GM19043 (cell line): ENCODE data around the gene BCR.

Source experiments
- ATAC-seq: cut with Tn5 transposase; IDR thresholded peaks from one replicate; pipeline ENCODE4 v1.9.1; 2021; ENCODE audit warnings: low read depth; ENCODE audit not compliant: unreplicated experiment

Gene BCR

DNA sequence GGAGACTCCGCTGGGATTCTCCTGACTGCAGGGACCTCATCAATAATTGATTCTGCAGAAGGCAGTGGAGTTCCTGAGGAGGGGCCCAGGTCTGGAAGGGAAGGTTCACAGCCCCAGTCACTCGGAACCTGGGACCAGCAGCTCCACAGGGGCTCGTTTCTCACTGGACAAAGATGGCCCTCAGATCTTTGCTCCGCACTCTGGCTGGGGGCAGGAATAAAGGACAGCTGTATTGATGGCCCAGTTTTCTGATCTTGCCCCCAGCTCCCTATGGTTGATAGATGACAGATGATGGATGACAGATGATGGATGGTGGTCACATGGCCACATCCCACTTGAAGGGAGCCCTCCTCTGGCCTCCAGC is 11.3 kb upstream of the BCR start:
- ATAC-seq, result no peak

DNA sequence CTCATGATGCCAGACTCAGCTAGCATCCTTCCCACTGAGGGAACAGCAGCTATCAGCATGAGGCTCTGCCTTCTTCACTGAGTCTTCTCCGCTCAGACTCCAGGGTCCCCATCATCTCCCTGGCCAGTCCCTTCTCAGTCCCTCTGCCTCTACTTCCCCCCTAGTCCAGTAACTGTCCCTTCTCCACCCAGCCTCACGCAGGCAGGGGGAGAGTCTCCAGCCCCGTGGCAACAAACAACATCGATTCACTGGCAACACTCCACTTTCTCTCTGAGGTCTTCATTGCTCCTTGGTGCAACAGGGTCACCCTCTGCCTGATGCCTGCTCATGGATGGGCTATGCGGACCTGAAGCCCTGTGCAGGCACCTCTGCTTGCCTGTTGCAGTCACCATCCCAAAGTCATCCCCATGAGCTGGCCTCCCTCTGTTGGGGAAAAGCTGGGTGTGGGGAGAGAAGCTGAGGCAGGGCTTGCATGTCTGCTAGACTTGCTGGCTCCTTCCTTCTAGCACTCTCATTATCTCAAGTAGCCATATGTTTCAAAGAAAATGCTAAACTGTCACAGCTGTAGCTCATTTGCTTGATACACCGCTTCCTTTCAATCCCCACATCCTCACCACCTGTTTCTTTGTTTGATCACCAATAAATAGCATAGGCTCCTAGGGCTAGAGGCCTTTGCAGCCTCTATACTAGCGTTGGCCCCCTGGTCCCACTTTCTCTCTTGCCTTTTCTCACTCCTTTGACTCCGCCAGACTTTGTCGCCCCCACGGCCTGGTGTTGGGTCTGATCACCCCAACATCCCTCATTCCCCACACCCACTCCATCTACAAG is 4.3 kb upstream of the BCR start:
- no peak for ATAC-seq

DNA sequence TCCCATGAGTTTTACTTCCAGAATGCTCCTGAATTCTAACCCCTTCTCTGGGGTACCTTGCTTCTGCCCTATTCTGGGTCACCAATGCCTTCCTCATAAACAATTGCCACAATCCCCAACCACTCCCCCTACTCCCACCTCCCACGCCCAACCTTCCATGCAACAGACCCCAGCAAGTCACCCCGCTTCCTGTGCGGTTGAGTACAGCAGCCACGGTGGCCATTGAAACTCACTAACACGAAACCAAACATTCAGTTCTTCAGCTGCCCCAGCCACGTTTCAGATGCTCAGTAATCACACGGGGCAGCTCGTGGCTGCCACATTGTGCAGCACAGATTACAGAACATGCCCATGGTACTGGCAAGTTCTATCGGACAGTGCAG is 3.7 kb upstream of the BCR start:
- ATAC-seq, result no peak

DNA sequence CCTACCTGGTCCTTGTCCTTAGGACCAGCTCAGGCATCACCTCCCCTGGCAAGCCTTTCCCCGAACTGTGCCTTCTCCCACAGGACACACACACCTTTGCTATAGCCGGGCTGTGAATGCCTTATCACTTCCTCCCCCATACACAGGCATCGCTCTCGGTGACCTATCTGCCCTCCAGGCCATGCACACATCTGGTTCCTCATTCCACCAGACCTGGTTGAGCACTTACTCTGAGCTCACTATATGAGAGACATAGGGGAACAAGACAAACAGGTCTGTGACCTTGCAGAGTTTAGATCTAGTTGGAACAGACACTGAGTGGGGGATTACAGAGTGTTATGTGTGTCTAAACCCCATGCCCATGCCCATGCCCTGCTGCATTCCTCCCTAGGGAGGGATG is 3.1 kb upstream of the BCR start:
- no peak for ATAC-seq

DNA sequence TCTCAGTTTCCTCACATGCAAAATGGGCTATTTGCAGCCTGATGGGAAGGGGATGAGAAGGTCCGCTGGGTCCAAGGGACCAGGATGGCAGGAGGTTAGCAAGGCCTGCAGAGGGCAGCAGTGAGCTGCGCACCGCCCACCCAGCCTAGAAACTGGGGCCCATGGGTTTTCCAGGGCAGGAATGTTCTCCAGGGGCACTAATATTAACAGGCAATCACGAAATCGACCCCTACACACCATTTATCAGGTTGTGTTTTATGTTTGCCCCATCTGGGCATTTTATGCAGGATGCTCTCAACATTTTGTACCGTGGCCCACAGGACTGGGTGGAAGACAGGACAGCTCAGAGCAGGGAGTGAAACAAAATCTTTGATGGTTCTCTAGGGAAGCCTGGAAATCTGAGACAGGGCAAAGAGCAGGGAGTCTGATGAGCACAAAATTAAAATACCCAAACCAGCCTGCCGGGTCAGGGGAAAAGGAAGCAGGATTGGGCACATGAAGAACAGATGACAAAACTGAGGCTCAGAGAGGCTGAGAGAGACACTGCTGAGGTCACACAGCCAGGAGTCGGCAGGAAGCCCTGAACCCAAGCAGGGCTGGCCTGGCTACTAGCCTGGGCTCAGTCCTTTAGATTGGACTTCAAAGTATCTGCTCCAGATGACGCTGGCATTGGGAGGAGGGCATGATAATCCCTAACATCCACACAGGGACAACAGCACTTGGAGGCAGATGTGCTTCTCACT is 1.6 kb upstream of the BCR start:
- no peak for ATAC-seq

DNA sequence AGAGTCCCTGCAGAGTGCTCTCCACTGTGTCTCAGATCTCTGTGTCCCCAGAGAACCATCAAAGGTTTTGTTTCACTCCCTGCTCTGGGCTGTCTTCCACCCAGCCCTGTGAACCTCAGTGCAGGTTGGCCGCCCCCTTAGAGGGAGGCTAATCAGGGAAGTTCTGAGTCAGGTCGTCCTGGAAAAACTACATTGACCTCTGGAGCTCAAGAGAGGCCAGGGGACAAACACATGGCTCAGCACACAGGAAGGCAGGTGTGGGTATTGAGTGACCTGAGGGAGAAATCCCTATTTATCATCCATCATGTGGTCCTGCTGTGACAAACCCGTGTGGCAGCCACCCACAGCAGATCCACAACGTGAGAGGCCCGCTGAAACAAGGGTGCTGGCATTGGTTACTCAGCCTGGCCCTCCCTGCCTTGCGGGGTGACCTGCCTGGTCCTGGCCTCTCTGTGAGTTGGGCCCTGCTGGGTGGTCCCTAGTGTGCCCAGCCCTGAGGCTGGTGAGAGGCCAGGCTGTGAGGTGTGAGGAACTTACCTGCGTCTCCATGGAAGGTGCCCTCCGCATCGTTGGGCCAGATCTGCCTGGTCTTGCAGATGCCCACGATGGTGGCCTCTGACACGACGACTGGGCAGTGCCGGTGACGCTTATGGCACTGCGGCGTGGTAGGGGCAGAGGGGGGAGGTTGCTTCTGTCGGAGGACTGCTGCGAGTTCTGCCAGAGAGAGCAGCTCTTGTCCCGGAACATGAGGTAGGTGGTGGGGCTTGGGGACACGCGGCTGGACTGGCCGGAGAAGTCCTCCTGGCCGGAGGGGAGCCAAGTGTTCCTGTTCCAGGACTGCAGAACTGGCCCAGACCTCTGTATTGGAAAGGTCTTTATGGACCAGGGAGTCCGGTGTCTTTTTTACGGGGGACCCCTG is 669 bp upstream of the BCR start:
- no peak for ATAC-seq

DNA sequence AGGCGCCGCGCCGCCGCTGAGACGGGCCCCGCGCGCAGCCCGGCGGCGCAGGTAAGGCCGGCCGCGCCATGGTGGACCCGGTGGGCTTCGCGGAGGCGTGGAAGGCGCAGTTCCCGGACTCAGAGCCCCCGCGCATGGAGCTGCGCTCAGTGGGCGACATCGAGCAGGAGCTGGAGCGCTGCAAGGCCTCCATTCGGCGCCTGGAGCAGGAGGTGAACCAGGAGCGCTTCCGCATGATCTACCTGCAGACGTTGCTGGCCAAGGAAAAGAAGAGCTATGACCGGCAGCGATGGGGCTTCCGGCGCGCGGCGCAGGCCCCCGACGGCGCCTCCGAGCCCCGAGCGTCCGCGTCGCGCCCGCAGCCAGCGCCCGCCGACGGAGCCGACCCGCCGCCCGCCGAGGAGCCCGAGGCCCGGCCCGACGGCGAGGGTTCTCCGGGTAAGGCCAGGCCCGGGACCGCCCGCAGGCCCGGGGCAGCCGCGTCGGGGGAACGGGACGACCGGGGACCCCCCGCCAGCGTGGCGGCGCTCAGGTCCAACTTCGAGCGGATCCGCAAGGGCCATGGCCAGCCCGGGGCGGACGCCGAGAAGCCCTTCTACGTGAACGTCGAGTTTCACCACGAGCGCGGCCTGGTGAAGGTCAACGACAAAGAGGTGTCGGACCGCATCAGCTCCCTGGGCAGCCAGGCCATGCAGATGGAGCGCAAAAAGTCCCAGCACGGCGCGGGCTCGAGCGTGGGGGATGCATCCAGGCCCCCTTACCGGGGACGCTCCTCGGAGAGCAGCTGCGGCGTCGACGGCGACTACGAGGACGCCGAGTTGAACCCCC is 798 bp downstream of the BCR start:
- no peak for ATAC-seq

DNA sequence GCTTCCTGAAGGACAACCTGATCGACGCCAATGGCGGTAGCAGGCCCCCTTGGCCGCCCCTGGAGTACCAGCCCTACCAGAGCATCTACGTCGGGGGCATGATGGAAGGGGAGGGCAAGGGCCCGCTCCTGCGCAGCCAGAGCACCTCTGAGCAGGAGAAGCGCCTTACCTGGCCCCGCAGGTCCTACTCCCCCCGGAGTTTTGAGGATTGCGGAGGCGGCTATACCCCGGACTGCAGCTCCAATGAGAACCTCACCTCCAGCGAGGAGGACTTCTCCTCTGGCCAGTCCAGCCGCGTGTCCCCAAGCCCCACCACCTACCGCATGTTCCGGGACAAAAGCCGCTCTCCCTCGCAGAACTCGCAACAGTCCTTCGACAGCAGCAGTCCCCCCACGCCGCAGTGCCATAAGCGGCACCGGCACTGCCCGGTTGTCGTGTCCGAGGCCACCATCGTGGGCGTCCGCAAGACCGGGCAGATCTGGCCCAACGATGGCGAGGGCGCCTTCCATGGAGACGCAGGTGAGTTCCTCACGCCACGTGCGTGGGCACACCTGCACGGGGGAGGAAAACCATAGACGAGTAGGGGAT is 1.5 kb downstream of the BCR start:
- no peak for ATAC-seq

DNA sequence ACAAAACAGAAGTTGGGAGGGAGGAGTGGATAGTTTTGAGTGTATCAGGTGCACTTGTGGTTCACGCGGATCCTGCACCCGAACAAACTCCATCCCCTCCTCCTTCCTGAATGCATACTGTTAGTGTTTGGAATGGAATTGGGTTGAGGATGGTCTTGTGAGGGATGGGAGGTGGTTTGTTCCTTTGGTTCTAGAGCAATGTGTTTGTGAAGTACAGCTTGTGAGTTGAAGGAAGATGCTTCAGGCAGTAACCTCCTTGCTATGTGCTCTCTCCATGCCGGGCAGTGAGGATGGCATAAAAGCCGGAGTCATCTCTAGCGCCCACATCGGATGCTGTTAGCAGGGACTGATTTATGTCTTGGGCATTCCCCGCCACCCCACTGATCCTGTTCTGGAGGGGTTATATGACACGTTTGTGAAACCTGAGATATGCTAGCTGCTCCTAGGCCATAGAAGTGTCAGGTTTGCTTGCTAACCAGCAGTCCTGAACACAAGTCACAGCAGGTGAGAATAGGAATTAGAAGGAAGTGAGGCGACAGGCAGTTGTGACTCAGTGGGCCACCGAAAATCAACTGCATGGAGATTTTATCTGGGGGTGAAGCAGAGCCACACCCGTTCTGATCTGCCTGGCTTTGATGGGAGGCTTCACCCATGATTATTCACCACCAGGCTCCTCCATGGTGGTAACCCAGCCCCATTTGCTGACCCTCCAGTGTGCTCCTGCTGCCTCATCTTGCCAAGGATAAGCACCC is 2.2 kb downstream of the BCR start:
- ATAC-seq, result no peak

DNA sequence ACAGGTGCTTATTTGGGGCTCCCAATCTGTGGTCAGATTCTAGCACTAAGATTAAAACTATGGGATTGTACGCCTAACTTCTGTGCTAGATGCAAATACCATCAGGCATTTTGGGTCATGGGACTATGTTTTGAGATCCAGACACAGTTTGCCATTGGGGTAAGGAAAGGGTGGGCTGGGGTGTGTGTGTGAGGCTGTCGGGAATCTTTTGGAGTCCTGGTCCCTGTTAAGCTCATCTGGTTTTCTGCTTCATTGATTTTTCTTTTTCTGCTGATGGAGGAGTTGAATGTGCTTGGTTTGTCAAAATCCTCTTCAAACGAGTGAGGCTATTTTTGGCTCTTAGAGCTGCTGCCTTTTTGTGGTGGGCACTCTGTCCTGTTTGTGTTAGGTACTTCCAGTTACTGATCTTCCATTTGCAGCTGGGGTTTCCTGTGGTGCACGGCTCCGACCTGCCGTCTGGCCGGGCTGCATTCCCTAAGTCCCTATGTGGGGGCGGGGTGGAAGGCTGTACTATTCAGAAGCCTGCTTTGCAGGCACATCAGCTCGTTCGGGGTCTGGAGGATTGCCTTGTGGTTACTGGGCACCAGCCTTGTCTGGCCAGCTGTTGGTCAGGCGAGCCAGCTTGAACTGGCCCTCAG is 2.9 kb downstream of the BCR start:
- ATAC-seq, result no peak

DNA sequence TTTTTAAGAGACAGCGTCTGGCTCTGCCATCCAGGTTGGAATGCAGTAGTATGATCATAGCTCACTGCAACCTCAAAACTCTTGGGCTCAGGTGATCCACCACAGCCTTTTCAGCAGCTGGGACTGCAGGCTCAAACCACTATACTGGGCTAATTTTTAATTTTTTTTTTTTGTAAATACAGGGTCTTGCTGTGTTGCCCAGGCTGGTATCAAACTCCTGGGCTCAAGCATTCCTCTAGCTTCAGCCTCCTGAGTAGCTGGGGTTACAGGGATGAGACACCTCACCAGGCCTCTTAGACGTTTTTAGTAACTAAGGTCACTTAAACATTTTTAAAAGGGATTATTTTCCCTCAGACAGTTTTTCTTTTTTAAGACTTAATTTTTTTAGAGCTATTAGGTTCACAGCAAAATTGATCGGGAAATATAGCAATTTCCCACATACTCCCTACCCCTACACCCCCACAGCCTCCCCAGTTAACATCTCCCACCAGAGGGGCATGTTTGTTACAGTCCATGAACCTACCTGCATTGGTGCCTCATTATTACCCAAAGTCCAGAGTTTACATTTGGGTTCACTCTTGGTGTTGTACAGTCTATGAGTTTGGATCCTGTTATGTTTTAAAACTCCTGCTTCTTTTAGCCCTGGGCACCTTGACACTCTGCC is 3.9 kb downstream of the BCR start:
- no peak for ATAC-seq

DNA sequence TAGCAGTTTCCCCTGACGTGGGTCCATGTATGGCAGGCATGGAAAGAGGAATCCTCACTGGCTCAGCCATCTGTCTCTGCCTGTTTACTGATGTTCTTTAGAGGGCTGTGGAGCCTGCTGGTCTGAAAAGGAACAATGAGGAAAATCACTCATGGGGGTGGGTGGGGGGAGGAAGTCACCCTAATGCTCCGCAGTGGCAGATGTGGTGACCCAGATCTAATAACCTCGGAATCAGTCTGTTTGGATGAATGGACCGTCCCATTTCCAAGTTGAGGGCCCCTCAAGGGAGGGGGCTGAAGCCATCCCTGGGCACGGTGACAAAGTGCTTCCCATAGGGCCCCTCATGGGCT is 4.4 kb downstream of the BCR start:
- no peak for ATAC-seq

DNA sequence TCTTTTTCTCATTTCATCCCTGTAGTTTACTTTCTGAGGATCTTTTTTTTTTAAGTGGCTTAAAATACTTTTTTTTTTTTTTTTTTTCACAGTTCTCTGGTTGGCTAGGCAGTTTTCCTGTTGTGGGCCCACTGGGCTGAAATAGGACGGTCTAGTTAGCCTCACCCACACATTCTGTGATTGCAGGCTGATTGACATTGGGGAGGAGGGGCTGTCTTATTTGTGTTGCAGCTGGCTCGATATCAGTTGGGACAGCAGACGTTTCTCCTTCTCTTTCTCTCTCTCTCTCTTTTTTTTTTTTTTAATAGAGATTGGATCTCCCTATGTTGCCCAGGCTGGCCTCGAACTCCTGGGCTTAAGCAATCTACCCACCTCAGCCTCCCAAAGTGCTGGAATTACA is 6.9 kb downstream of the BCR start:
- no peak for ATAC-seq

DNA sequence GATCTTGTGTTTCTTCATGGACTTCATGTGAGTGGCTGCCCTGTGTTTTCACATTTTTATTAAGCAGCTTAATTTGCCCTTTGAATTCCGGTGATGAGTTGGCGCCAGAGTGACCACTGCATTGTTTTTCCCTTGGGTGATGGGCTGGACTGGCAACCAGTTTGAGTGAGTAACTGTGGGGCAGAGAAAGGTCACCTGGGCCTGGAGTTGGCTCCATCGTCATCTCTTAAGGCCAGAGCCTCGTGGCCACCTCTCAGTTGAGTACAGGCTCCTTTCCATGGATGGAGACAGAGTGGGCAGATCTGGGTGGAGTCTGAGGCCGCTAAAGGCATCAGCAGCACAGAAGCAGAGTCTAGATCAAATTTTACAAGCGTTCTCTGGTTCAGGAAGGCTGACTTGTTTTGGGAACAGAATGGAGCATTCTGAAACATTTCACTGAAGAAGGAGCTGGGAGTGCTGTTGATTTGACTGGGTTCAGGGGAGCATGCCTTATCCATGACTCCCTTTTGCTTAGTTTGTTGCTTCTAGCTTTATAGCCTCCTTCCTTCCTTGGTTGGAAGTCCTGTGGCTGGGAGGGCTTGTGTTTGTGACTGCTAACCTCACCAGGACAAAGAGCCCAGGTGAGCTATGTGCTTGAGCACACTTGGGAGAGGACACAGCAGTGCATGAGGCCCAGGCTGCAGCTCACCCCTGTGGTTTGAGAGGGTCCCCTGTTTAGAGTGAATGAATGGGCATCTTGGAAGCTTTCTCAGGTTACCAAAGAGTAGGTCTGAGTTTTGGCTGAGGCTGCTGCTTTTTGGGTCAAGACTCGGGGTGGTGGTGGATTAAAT is 7.8 kb downstream of the BCR start:
- ATAC-seq, result no peak

DNA sequence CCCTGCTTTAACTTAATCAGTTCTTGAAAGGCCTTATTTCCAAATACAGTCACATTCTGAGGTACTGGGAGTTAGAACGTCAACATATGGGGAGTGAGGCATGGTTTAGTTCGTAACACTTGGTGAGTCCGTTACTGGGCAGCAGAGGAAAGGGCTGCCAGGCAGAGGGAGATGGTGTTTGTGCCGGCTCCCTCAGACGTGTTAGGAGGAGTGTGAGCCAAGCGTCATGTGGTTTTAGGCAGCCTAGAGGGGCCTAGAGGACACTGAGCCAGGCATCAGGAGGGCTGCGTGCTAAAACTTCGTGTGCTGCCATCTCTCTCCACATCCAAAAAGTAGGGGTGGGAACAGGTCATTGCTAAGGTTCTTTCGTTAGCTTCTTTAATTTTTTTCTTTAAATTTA is 10.2 kb downstream of the BCR start:
- no peak for ATAC-seq

DNA sequence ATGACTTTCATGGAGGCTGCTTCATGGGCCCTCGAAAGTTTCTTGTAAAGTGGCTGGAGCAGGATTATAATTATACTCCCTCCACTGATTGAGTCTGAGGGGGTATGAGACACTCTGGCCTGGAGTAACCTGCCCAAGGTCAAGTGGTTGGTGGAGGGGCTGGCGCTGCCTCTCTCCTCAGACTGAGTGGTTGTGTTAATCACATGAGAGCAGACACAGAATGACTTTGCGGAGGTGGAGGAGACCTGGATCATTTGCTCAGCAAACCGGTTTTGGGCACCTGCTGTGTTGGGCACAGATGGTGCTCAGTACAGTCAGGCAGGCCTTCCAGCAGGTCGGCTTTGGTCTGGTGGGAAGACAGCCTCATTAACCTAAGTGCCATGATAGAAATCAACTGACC is 11.8 kb downstream of the BCR start:
- ATAC-seq, result no peak

DNA sequence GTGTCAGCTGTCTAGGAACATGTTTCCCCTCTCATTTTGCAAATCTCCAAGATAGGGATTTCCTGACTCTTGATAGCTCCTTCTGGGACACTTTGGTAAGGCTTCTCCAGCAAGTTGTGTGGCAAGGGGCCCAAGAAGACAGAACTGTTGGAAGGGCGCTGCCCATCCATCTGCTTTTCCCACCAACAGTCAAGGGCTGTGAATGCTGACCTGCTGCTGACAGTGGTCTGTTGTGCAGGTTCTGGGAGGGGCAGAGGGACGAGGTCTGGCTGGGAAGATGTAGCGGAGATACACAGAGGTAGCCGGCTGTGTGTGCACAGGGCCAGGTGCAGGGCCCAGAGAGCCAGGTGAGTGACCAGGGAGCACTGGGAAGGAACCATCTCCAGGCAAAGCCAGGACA is 12.2 kb downstream of the BCR start:
- no peak for ATAC-seq
